CD4-positive, CD25-positive, alpha-beta regulatory T cell (primary cell): Measurements from ENCODE around the gene MYORG. TPM values are rescaled to one million over a fixed set of nuclear protein-coding genes. Genes with fewer than 3 reads are reported as not detected.
"Not testable (repeated sequence)": the region's sequence is repeated elsewhere in the genome, so short reads cannot be mapped to it uniquely, and the experiment has no call there.

ENCODE experiments used
- ATAC-seq, 2 donors: fragments of 150-1000 bp; cut with Tn5 transposase; one replicate each; pipeline ENCODE4 v1.10.0; 2021; ENCODE audit warnings: low read depth in 2 of 2, moderate number of reproducible peaks in 2 of 2, moderate library complexity in 1 of 2
- DNase-seq, 3 donors: peaks; one replicate each; pipeline versions ENCODE4 v3.0.0 to v3.0.0-alpha.2; 2012 to 2022; ENCODE audit warnings: mixed read lengths in 1 of 3
- H3K27ac ChIP-seq: one replicate; pipeline ENCODE4 v1.7.0; 2013; ENCODE audit warnings: mild to moderate bottlenecking, low read length; ENCODE audit not compliant: insufficient read depth, poor library complexity, severe bottlenecking
- H3K27me3 ChIP-seq: one replicate; pipeline ENCODE4 v1.7.0; 2013; ENCODE audit warnings: low read length; ENCODE audit not compliant: control insufficient read depth, insufficient read depth
- H3K36me3 ChIP-seq: one replicate; pipeline ENCODE4 v1.7.0; 2013; ENCODE audit warnings: mild to moderate bottlenecking, low read length, moderate library complexity; ENCODE audit not compliant: control insufficient read depth, insufficient read depth
- H3K4me1 ChIP-seq: 2 replicates; pipeline ENCODE4 v1.7.0; 2013; ENCODE audit warnings: mild to moderate bottlenecking, low read length; ENCODE audit not compliant: insufficient read depth, control insufficient read depth, poor library complexity, severe bottlenecking
- H3K4me3 ChIP-seq: one replicate; pipeline ENCODE4 v1.7.0; 2013; ENCODE audit warnings: low read depth, mild to moderate bottlenecking, low read length, moderate library complexity
- H3K9me3 ChIP-seq, 2 experiments: 1 replicate in 1 of 2; 2 replicates in 1 of 2; pipeline ENCODE4 v1.7.0; 2013; ENCODE audit warnings: low read length in 2 of 2, mild to moderate bottlenecking in 1 of 2, moderate library complexity in 1 of 2; ENCODE audit not compliant: control insufficient read depth in 2 of 2
- H3K27ac Mint-ChIP-seq, 3 donors: one replicate each; pipeline ENCODE4 v1.8.0; 2020 to 2022; ENCODE audit warnings: mild to moderate bottlenecking in 3 of 3, mixed read lengths in 3 of 3, moderate library complexity in 2 of 3
- H3K27me3 Mint-ChIP-seq: one replicate; pipeline ENCODE4 v1.8.0; 2022; ENCODE audit warnings: mild to moderate bottlenecking, mixed read lengths
- H3K36me3 Mint-ChIP-seq: one replicate; pipeline ENCODE4 v1.8.0; 2020; ENCODE audit warnings: mixed read lengths
- H3K4me1 Mint-ChIP-seq, 4 donors: one replicate each; pipeline ENCODE4 v1.8.0; 2020 to 2022; ENCODE audit warnings: mixed read lengths in 4 of 4, mild to moderate bottlenecking in 1 of 4
- H3K4me3 Mint-ChIP-seq, 4 donors: one replicate each; pipeline ENCODE4 v1.8.0; 2020 to 2022; ENCODE audit warnings: mild to moderate bottlenecking in 4 of 4, mixed read lengths in 4 of 4, moderate library complexity in 3 of 4
- H3K9me3 Mint-ChIP-seq, 7 donors: one replicate each; pipeline ENCODE4 v1.8.0; 2020 to 2022; ENCODE audit warnings: mixed read lengths in 7 of 7, mild to moderate bottlenecking in 3 of 7, moderate library complexity in 2 of 7
- polyA plus RNA-seq, 4 donors: library from polyadenylated mRNA; unstranded; fragments of 300-500 nt; fragmentation: Illumina TruSeq; gene quantifications; one replicate each; pipeline ENCODE4 v1.2.3, GENCODE V29; 2021
- total RNA-seq: library from RNA; stranded (reverse); gene quantifications from one replicate; pipeline ENCODE4 v1.2.3, GENCODE V29; 2022

Gene MYORG
- total and polyA plus RNA-seq, 5 donors from 2014 or later = 0.05 to 0.64 (median 0.34) TPM

DNA sequence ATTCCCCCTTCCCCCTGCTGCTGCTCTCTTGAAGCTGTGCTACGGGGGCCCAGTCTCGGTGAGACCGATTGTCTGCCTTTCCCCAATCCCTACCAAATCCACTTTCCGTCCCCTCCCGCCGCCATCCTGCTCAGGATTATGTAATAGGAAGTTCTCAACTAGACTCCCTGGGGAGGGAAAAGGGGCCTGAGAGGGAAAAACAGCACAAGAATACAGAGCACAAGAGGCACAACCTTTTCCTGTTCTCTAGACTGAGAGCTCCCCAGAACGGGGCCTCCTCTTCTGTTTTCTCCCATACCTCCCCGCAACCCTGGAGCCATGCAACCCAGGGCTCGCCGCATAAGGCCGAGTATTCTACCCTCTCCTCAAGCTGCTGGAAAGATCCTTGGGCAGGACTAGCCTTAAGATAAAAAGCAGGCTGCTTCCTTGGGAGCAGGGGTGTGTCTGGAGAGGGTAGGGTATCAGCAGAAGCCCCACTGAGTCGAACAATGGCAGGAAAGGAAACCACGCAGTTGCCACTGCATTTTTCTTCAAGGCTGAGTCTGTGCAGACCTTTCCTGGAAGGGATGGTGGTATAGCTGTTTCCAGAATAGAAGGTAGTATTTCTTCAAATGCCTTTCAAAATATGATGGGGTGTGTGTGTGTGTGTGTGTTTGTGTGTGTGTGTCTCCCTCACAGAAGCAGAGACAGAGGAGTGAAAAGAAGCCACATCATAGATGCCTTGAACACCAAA, 12.9 kb downstream of the MYORG start:
- Histone ChIP-seq H3K27me3 (no peaks in the 10 kb centered on the region), H3K36me3 (no peaks in the 10 kb centered on the region), H3K27ac (no peak overlapping the region), H3K9me3 (no peaks in the 10 kb centered on the region), H3K4me3 (no peak overlapping the region), H3K4me1 (no peaks in the 10 kb centered on the region)
- Mint-ChIP-seq H3K9me3 (peaks cover 0 to 2% (median 0%) of the 10 kb centered on the region in 7 donors), H3K36me3 (peaks cover 6% of the 10 kb centered on the region), H3K27me3 (no peaks in the 10 kb centered on the region), H3K4me3 (no peak overlapping the region), H3K27ac (peak overlapping the region in 2 of 3 donors; percentile 56 to 75), H3K4me1 (peaks cover 0 to 9% (median 0%) of the 10 kb centered on the region in 4 donors)
- ATAC-seq (no peak), DNase-seq (peak in 1 of 3 donors; percentile 74)

DNA sequence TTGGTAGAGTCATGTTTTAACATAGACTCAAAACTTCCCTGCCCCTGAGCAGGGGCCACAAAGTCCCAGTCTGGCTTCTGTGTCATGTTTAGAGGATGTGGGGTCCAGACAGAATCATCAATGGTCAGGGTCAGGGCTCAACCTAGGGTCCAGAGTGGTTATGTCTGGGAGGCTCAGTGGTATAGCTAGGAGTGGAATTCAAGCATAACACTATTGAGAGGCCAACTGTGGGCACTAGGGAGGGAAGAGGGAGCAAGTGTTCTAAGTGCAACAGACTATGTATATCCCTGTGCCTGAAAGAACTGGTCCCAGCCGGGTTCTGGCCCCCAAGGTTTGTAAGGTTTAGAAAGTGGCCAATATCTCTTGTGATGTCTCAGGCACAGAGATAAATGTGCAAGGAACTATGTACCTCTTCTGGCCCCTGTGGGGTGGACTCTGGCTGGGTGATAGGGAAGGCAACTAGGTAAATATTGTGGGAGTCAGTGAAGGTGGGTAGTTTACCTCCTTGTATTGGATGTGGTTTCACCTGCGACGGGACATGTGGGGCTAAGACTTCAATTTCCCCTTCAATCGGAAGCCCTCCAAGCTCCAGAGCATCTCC, 14.0 kb downstream of the MYORG start:
- H3K27me3 Mint-ChIP-seq = no peaks in the 10 kb centered on the region
- no peak overlapping the region for H3K4me3 Mint-ChIP-seq
- H3K27ac Mint-ChIP-seq = peak overlapping the region in 1 of 3 donors; percentile 71
- no peak for ATAC-seq
- peaks cover 0 to 5% (median 0%) of the 10 kb centered on the region in 7 donors for H3K9me3 Mint-ChIP-seq
- Histone ChIP-seq H3K27ac (no peak overlapping the region), H3K4me3 (no peak overlapping the region), H3K36me3 (no peaks in the 10 kb centered on the region), H3K9me3 (no peaks in the 10 kb centered on the region), H3K27me3 (no peaks in the 10 kb centered on the region), H3K4me1 (no peaks in the 10 kb centered on the region)
- H3K4me1 Mint-ChIP-seq = peaks cover 0 to 9% (median 0%) of the 10 kb centered on the region in 4 donors
- DNase-seq = no peak
- H3K36me3 Mint-ChIP-seq = peaks cover 8% of the 10 kb centered on the region

DNA sequence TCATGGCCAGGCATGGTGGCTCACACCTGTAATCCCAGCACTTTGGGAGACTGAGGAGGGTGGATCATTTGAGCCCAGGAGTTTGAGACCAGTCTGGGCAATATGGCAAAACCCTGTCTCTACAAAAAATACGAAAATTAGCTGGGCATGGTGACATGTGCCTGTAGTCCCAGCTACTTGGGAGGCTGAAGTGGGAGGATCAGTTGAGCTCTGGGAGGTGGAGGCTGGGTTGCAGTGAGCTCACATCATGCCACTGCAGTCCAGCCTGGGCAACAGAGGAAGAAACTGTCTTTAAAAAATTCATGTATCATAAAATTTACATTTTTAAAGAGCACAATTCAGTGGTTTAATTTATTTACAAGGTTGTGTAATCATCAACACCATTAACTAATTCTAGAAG, 23.7 kb downstream of the MYORG start:
- H3K4me3 Mint-ChIP-seq, H3K27me3 Mint-ChIP-seq, DNase-seq, H3K4me1 ChIP-seq, H3K27ac ChIP-seq, H3K27me3 ChIP-seq, H3K27ac Mint-ChIP-seq, H3K36me3 ChIP-seq, H3K4me1 Mint-ChIP-seq, ATAC-seq, H3K4me3 ChIP-seq: not testable (repeated sequence)
- peaks cover 2 to 14% (median 10%) of the 10 kb centered on the region in 7 donors for H3K9me3 Mint-ChIP-seq
- peaks cover 2 to 10% of the 10 kb centered on the region in 2 experiments for H3K9me3 ChIP-seq
- peaks cover 20% of the 10 kb centered on the region for H3K36me3 Mint-ChIP-seq

DNA sequence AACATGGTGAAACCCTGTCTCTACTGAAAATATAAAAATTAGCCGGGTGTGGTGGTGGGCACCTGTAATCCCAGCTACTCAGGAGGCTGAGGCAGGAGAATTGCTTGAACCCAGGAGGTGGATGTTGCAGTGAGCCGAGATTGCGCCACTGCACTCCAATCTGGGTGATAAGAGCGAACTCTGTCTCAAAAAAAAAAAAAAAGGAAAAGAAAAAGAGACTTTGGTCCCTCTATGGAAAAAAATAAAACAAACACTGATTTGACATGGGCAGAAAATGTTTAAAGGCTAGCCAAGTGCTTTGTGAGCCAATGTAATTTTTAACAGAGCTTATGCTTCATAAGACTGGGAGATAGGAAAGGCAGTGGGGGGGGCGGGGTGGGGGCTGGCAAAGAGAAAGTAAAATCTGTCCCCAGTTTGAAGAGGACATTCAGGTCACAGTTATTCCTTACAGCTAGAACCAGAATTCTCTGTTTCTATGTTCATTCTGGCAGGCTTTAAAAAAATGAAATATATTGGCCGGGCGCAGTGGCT, 24.5 kb downstream of the MYORG start:
- not testable (repeated sequence) for H3K4me1 Mint-ChIP-seq, H3K27ac Mint-ChIP-seq, H3K4me3 ChIP-seq, H3K36me3 ChIP-seq, H3K27me3 Mint-ChIP-seq, ATAC-seq, DNase-seq, H3K4me1 ChIP-seq, H3K4me3 Mint-ChIP-seq, H3K27ac ChIP-seq, H3K27me3 ChIP-seq
- peaks cover 2 to 13% (median 5%) of the 10 kb centered on the region in 7 donors for H3K9me3 Mint-ChIP-seq
- H3K9me3 ChIP-seq = peaks cover 2 to 10% of the 10 kb centered on the region in 2 experiments
- peaks cover 19% of the 10 kb centered on the region for H3K36me3 Mint-ChIP-seq

DNA sequence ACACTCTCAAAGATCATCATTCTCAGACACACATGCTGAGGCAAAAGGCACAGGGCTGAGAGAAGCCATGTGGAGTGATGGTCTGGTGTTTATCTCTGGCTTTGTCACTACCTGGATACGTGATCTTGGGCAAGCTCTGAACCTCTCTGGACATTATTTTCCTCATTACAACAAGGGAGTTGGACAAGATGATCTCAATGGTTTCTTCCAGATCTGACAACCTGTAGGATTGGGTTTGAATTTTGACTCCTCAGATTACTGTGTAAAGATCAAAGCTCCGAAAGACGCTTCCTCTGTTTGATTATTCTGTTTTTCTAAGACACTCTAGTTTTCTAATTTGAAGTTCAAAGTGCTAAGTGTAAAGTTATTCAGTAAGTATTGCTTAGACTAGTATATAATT, 27.4 kb downstream of the MYORG start:
- Histone ChIP-seq H3K4me3 (no peak overlapping the region), H3K4me1 (no peaks in the 10 kb centered on the region), H3K27me3 (no peaks in the 10 kb centered on the region), H3K9me3 (no peaks in the 10 kb centered on the region), H3K36me3 (no peaks in the 10 kb centered on the region), H3K27ac (no peak overlapping the region)
- H3K36me3 Mint-ChIP-seq = peaks cover 20% of the 10 kb centered on the region
- H3K4me3 Mint-ChIP-seq = no peak overlapping the region
- DNase-seq (no peak), ATAC-seq (no peak)
- H3K4me1 Mint-ChIP-seq = no peaks in the 10 kb centered on the region
- H3K27ac Mint-ChIP-seq = no peak overlapping the region
- H3K27me3 Mint-ChIP-seq = no peaks in the 10 kb centered on the region
- peaks cover 0 to 1% (median 0%) of the 10 kb centered on the region in 7 donors for H3K9me3 Mint-ChIP-seq

DNA sequence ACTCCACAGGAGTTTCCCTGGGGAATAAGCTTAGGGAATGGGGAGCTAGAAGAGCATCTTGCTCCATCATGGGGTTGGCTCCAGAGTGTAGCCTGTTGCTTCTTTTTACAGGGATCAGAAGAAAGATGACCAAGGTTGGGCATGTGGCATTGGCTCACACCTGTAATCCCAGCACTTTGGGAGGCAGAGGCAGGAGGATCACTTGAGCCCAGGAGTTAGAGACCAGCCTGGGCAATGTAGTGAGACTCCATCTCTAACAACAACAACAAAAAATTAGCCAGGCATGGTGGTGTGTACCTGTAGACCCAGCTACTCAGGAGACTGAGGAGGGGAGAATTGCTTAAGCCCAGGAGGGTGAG, 28.9 kb downstream of the MYORG start:
- Mint-ChIP-seq H3K4me3 (no peak overlapping the region), H3K36me3 (peaks cover 20% of the 10 kb centered on the region), H3K27me3 (no peaks in the 10 kb centered on the region), H3K27ac (no peak overlapping the region), H3K4me1 (no peaks in the 10 kb centered on the region), H3K9me3 (peaks cover 0 to 1% (median 0%) of the 10 kb centered on the region in 7 donors)
- Histone ChIP-seq H3K9me3 (no peaks in the 10 kb centered on the region), H3K27me3 (no peaks in the 10 kb centered on the region), H3K4me3 (no peak overlapping the region), H3K27ac (no peak overlapping the region), H3K4me1 (no peaks in the 10 kb centered on the region), H3K36me3 (peaks cover 11% of the 10 kb centered on the region)
- ATAC-seq (no peak), DNase-seq (no peak)

DNA sequence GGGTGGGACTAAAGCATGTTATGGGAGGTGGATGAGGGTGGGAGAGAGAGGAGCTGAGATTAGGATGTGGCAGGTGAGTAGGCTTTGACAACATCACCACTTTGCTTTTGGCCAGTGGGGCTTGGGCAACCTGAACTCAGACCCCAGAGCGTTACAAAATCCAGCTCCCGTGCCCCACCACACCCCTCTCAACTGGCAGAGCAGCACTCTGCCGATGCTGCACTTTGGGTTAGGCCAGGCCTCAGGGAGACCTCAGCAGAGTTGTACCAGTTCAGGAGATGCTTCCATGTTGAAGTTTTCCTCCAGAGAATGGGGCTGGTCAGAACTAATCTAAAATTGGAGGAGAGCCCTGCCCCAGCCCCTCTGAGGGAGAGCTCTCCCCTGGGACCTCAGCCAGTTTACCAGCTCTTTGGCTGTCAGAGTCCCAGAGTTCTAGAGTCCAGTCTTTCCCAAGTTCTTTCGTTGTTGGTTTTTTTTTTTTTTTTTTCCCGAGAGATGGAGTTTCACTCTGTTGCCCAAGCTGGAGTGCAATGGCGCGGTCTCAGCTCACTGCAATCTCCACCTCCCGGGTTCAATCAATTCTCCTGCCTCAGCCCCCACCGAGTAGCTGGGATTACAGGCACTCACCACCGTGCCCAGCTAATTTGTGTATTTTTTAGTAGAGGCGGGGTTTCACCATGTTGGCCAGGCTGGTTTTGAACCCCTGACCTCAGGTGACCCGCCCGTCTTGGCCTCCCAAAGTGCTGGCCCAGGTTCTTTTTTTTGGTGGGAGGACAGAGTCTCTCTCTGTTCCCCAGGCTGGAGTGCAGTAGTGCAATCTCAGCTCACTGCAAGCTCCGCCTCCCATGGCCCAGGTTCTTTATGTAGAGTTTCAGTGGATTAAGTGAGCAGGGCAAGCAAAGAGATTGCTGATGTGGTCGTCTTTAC, 29.6 kb downstream of the MYORG start:
- Mint-ChIP-seq H3K27ac (no peak overlapping the region), H3K4me1 (no peaks in the 10 kb centered on the region), H3K9me3 (no peaks in the 10 kb centered on the region), H3K27me3 (no peaks in the 10 kb centered on the region), H3K36me3 (peaks cover 20% of the 10 kb centered on the region), H3K4me3 (no peak overlapping the region)
- DNase-seq (no peak), ATAC-seq (no peak)
- no peaks in the 10 kb centered on the region for H3K4me1 ChIP-seq
- no peaks in the 10 kb centered on the region for H3K9me3 ChIP-seq
- no peaks in the 10 kb centered on the region for H3K27me3 ChIP-seq
- peaks cover 15% of the 10 kb centered on the region for H3K36me3 ChIP-seq
- no peak overlapping the region for H3K27ac ChIP-seq
- no peak overlapping the region for H3K4me3 ChIP-seq
